ENCODE data around the gene RPS29.

GRCh38 chr14:49551569-49551968 is 34.6 kb downstream of the RPS29 start:
- TF ChIP-seq POLR2AphosphoS5 (IDR thresholded peaks at IDR 0.05; ENCODE audit: low read depth, low read length) (no peak), POLR2A (IDR thresholded peaks at IDR 0.05; ENCODE audit: low read depth, low read length) (no peak), POU2F2 (IDR thresholded peaks at IDR 0.05; ENCODE audit: low read depth, low read length) (no peak)

Measured in GM12891 (cell line).